ENCODE data around the gene TEX36.
"Not testable (repeated sequence)": the region's sequence is repeated elsewhere in the genome, so short reads cannot be mapped to it uniquely, and the experiment has no call there.

Gene TEX36

GRCh38 chr10:125683063-125683462 is at the start of gene TEX36:
Gene TEX36, minus strand, starts transcription at chr10:125683163. Its CDS starts 174 bp downstream, at chr10:125682989.
- no peak for DNase-seq (ENCODE audit: low read depth)

- DNase-seq (ENCODE audit: low read depth), result no peak
Measured at GRCh38 chr10:125727436-125727835, 44.5 kb upstream of the TEX36 start.

GRCh38 chr10:125726914-125727313 is 44.0 kb upstream of the TEX36 start:
- DNase-seq (ENCODE audit: low read depth), result no peak

GRCh38 chr10:125722811-125723210 is 39.8 kb upstream of the TEX36 start:
- no peak for DNase-seq (ENCODE audit: low read depth)

GRCh38 chr10:125721035-125721434 is 38.1 kb upstream of the TEX36 start:
- DNase-seq (ENCODE audit: low read depth), result no peak

- DNase-seq (ENCODE audit: low read depth), result no peak
Measured at GRCh38 chr10:125720002-125720382, 37.0 kb upstream of the TEX36 start.

GRCh38 chr10:125719173-125720001 is 36.4 kb upstream of the TEX36 start, which contains the start of gene EDRF1:
Gene EDRF1, plus strand, starts transcription at chr10:125719709. Its CDS starts 99 bp downstream, at chr10:125719808.
- DNase-seq (ENCODE audit: low read depth), result peak; percentile 95

GRCh38 chr10:125714728-125715127 is 31.8 kb upstream of the TEX36 start:
- DNase-seq (ENCODE audit: low read depth), result not testable (repeated sequence)

- DNase-seq (ENCODE audit: low read depth), result no peak
Measured at GRCh38 chr10:125711110-125711750, 28.3 kb upstream of the TEX36 start.

GRCh38 chr10:125709553-125710474 is 26.9 kb upstream of the TEX36 start:
- DNase-seq (ENCODE audit: low read depth), result no peak

GRCh38 chr10:125708971-125709503 is 26.1 kb upstream of the TEX36 start:
- no peak for DNase-seq (ENCODE audit: low read depth)

- no peak for DNase-seq (ENCODE audit: low read depth)
Measured at GRCh38 chr10:125707541-125708468, 24.8 kb upstream of the TEX36 start.

- DNase-seq (ENCODE audit: low read depth), result no peak
Measured at GRCh38 chr10:125700355-125700911, 17.5 kb upstream of the TEX36 start.

- DNase-seq (ENCODE audit: low read depth), result no peak
Measured at GRCh38 chr10:125699562-125700143, 16.7 kb upstream of the TEX36 start.

GRCh38 chr10:125698481-125698998 is 15.6 kb upstream of the TEX36 start:
- no peak for DNase-seq (ENCODE audit: low read depth)

- DNase-seq (ENCODE audit: low read depth), result not testable (repeated sequence)
Measured at GRCh38 chr10:125696884-125697283, 13.9 kb upstream of the TEX36 start.

GRCh38 chr10:125694883-125695282 is 11.9 kb upstream of the TEX36 start:
- peak; percentile 22 for DNase-seq (ENCODE audit: low read depth)

- no peak for DNase-seq (ENCODE audit: low read depth)
Measured at GRCh38 chr10:125693524-125693847, 10.5 kb upstream of the TEX36 start.

- no peak for DNase-seq (ENCODE audit: low read depth)
Measured at GRCh38 chr10:125692601-125693523, 9.9 kb upstream of the TEX36 start.
